Karpas-422 (cell line): ENCODE results near the gene LUC7L3. TPM values are rescaled to one million over a fixed set of nuclear protein-coding genes. Genes with fewer than 3 reads are reported as not detected.
"Not testable (repeated sequence)": the region's sequence is repeated elsewhere in the genome, so short reads cannot be mapped to it uniquely, and the experiment has no call there.

Source experiments
- DNase-seq: peaks from one replicate; pipeline ENCODE4 v3.0.0-alpha.2; 2015
- H2AFZ ChIP-seq: fragments of 200-600 bp; sonication (generic); 2 replicates; pipeline ENCODE4 v1.6.1; 2014; ENCODE audit warnings: antibody characterized with exemption, low read length, mixed read lengths
- H3K27ac ChIP-seq: fragments of 200-600 bp; sonication (generic); 2 replicates; pipeline ENCODE4 v1.5.1; 2014; ENCODE audit warnings: mild to moderate bottlenecking, low read length, moderate library complexity
- H3K27me3 ChIP-seq: fragments of 200-600 bp; sonication (generic); 2 replicates; pipeline ENCODE4 v1.6.1; 2014; ENCODE audit warnings: low read length, mixed read lengths
- H3K36me3 ChIP-seq: fragments of 200-600 bp; sonication (generic); 2 replicates; pipeline ENCODE4 v1.6.1; 2014; ENCODE audit warnings: low read length, mixed read lengths; ENCODE audit not compliant: insufficient read depth
- H3K4me1 ChIP-seq: fragments of 200-600 bp; sonication (generic); 2 replicates; pipeline ENCODE4 v1.6.1; 2014; ENCODE audit warnings: mild to moderate bottlenecking, low read length, mixed read lengths
- H3K4me2 ChIP-seq: fragments of 200-600 bp; sonication (generic); 2 replicates; pipeline ENCODE4 v1.6.1; 2014; ENCODE audit warnings: low read length, low read depth, mild to moderate bottlenecking; ENCODE audit not compliant: poor library complexity, severe bottlenecking
- H3K4me3 ChIP-seq: fragments of 200-600 bp; sonication (generic); 2 replicates; pipeline ENCODE4 v1.5.1; 2014; ENCODE audit warnings: mild to moderate bottlenecking, antibody characterized with exemption, low read length, mixed read lengths
- H3K79me2 ChIP-seq: fragments of 200-600 bp; sonication (generic); 2 replicates; pipeline ENCODE4 v1.6.1; 2014; ENCODE audit warnings: mild to moderate bottlenecking, low read length, mixed read lengths
- H3K9ac ChIP-seq: fragments of 200-600 bp; sonication (generic); 2 replicates; pipeline ENCODE4 v1.6.0; 2014; ENCODE audit warnings: low read length
- H3K9me2 ChIP-seq: fragments of 200-600 bp; sonication (generic), shearing (Covaris generic); replicated peaks from 2 replicates; pipeline ENCODE4 v1.6.0; 2014; ENCODE audit warnings: mild to moderate bottlenecking, low read length, moderate library complexity; ENCODE audit not compliant: insufficient read depth
- H3K9me3 ChIP-seq: fragments of 300-700, 200-600 bp; sonication (generic); 2 replicates; pipeline ENCODE4 v1.6.1; 2014; ENCODE audit warnings: low read length, mixed read lengths
- H4K20me1 ChIP-seq: fragments of 200-600 bp; sonication (generic); 2 replicates; pipeline ENCODE4 v1.6.1; 2014; ENCODE audit warnings: mild to moderate bottlenecking, antibody characterized with exemption, low read length, low read depth; ENCODE audit not compliant: insufficient read depth
- total RNA-seq: library from RNA; depleted of rRNA; stranded (reverse); fragments of >200 nt; shearing (Covaris generic); gene quantifications from 2 replicates; pipeline ENCODE4 v1.2.3, GENCODE V29; 2014; ENCODE audit warnings: low replicate concordance

The LUC7L3 gene
- total RNA-seq, 1 experiment from 2014 or later: 102 TPM

GRCh38 chr17:50710650-50711049 lies 8.8 kb upstream of the LUC7L3 start:
- no peak overlapping the region for H3K4me3 ChIP-seq
- no peaks in the 10 kb centered on the region for H4K20me1 ChIP-seq
- H3K4me2 ChIP-seq: no peak overlapping the region
- H3K27ac ChIP-seq: no peak overlapping the region
- no peak for DNase-seq
- H3K4me1 ChIP-seq: peaks cover 29% of the 10 kb centered on the region
- no peaks in the 10 kb centered on the region for H3K27me3 ChIP-seq
- no peaks in the 10 kb centered on the region for H3K9me2 ChIP-seq
- no peak overlapping the region for H2AFZ ChIP-seq
- no peaks in the 10 kb centered on the region for H3K9me3 ChIP-seq
- no peaks in the 10 kb centered on the region for H3K36me3 ChIP-seq
- H3K9ac ChIP-seq: no peak overlapping the region
- peaks cover 35% of the 10 kb centered on the region for H3K79me2 ChIP-seq

DNA sequence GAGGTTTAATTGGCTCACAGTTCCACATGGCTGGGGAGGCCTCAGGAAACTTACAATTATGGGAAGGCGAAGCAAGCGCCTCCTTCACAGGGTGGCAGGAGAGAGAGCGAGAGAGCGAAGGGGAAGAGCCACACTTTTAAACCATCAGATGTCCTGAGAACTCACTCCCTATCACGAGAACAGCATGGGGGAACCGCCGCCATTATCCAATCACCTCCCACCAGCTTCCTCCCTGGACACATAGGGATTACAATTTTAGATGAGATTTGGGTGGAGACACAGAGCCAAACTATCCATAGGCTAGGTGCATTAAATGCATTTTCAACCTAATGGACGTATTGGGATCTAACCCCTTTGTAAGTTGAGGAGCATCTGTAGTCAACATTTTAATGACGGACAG lies 6.8 kb upstream of the LUC7L3 start:
- Histone ChIP-seq H3K4me2 (no peak overlapping the region), H4K20me1 (no peaks in the 10 kb centered on the region), H3K9ac (no peak overlapping the region), H3K9me3 (no peaks in the 10 kb centered on the region), H3K79me2 (peaks cover 17% of the 10 kb centered on the region), H3K4me1 (peaks cover 21% of the 10 kb centered on the region), H2AFZ (no peak overlapping the region), H3K36me3 (no peaks in the 10 kb centered on the region), H3K9me2 (no peaks in the 10 kb centered on the region), H3K27ac (no peak overlapping the region), H3K4me3 (no peak overlapping the region), H3K27me3 (no peaks in the 10 kb centered on the region)
- DNase-seq: no peak

DNA sequence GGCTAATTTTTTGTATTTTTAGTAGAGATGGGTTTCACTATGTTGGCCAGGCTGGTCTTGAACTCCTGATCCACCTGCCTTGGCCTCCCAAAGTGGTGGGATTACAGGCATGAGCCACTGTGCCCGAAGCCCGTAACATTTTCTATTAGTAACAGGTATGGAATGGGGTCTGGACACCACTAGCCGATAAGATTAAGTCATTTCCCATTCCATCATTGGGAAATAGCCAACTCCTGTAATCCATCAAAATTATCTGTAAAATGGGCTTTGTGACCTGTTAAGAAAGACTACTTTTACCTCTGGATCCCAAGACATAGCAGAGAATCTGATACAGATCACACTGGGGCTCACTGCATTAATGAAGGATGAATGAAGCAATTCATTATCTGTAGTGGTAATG lies 3.9 kb upstream of the LUC7L3 start:
- Histone ChIP-seq H4K20me1 (peaks cover 7% of the 10 kb centered on the region), H3K9me2 (no peaks in the 10 kb centered on the region), H3K9me3 (no peaks in the 10 kb centered on the region), H3K79me2 (peaks cover 11% of the 10 kb centered on the region), H3K4me3 (no peak overlapping the region), H3K27me3 (no peaks in the 10 kb centered on the region), H2AFZ (no peak overlapping the region), H3K36me3 (no peaks in the 10 kb centered on the region), H3K4me2 (no peak overlapping the region), H3K9ac (no peak overlapping the region), H3K4me1 (peaks cover 5% of the 10 kb centered on the region), H3K27ac (no peak overlapping the region)
- DNase-seq: no peak

DNA sequence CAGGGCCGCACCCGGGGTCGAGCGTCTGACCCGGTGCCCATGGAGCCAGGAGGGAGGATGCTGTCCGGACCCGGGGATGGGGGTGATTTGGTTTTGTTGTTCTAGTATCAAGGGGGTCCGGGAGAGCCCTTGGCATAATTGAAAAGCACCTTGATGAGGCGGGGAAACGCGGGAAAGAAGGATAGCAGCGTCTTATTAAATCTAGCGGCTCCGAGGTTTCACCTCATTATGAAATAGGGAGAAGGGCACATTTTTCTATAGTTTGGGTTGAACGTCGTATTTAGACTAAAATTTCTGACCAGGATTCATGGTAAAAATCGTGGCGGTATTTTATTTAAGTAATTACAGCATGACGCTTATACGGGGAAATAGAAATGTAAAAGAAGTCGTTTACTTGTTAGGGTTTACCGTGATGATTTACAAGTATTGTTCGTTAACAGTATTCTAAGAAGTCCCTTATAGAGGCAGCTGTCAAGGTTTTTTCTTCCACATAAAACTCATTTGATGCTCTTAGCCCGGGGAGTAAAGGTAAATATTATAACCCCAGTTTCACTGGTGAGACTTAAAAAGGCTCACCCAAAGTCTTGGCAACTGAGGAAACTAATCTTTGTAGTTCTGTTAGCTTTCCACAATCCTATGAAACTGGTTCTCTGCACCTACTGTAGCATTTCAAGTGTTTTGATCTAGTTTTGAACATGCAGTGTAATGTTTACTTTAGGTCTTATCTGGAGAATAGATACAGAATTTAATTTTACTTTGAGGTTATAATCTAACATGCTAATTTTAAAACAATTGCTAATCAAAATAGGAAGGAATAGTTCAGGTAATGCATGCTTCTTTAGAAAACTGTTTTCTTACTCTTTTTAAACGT lies 756 bp downstream of the LUC7L3 start:
- Histone ChIP-seq H3K36me3 (peaks cover 18% of the 10 kb centered on the region; the same call in 1 of the 2 replicates), H3K9ac (peak overlapping the region; percentile 98), H3K4me2 (peak overlapping the region; percentile 91), H4K20me1 (peaks cover 54% of the 10 kb centered on the region), H3K4me1 (peaks cover 27% of the 10 kb centered on the region), H3K79me2 (peaks cover 58% of the 10 kb centered on the region), H2AFZ (peak overlapping the region; percentile 20; the same call in 1 of the 2 replicates), H3K4me3 (peak overlapping the region; percentile 84), H3K9me2 (no peaks in the 10 kb centered on the region), H3K27me3 (no peaks in the 10 kb centered on the region), H3K9me3 (no peaks in the 10 kb centered on the region), H3K27ac (peak overlapping the region; percentile 88)
- peak; percentile 51 for DNase-seq

- Histone ChIP-seq H3K4me3 (peak overlapping the region; percentile 84), H3K4me1 (peaks cover 30% of the 10 kb centered on the region), H4K20me1 (peaks cover 66% of the 10 kb centered on the region)
Measured at GRCh38 chr17:50721194-50722010, 2.0 kb downstream of the LUC7L3 start.

GRCh38 chr17:50722746-50723145 lies 3.3 kb downstream of the LUC7L3 start:
- no peak overlapping the region for H3K4me3 ChIP-seq
- no peaks in the 10 kb centered on the region for H3K27me3 ChIP-seq
- peaks cover 77% of the 10 kb centered on the region for H4K20me1 ChIP-seq
- H3K4me1 ChIP-seq: peaks cover 34% of the 10 kb centered on the region
- DNase-seq: no peak
- no peaks in the 10 kb centered on the region for H3K9me2 ChIP-seq
- no peak overlapping the region for H3K27ac ChIP-seq
- H3K79me2 ChIP-seq: peaks cover 84% of the 10 kb centered on the region
- H2AFZ ChIP-seq: no peak overlapping the region
- no peaks in the 10 kb centered on the region for H3K9me3 ChIP-seq
- no peak overlapping the region for H3K9ac ChIP-seq
- peak overlapping the region; percentile 35 for H3K4me2 ChIP-seq
- H3K36me3 ChIP-seq: peaks cover 31% of the 10 kb centered on the region

More at GRCh38 chr17:50721194-50722010, 2.0 kb downstream of the LUC7L3 start:
- Histone ChIP-seq H3K27ac (peak overlapping the region; percentile 88; the same call in 1 of the 2 replicates), H3K9me2 (no peaks in the 10 kb centered on the region), H3K36me3 (peaks cover 25% of the 10 kb centered on the region; the same call in 1 of the 2 replicates), H3K9me3 (no peaks in the 10 kb centered on the region), H3K79me2 (peaks cover 70% of the 10 kb centered on the region), H2AFZ (no peak overlapping the region), H3K4me2 (peak overlapping the region; percentile 91), H3K9ac (peak overlapping the region; percentile 98), H3K27me3 (no peaks in the 10 kb centered on the region)
- peak; percentile 61 for DNase-seq

- Histone ChIP-seq H3K79me2 (peaks cover 100% of the 10 kb centered on the region), H4K20me1 (peaks cover 93% of the 10 kb centered on the region), H3K36me3 (peaks cover 31% of the 10 kb centered on the region), H3K4me1 (peaks cover 29% of the 10 kb centered on the region)
- not testable (repeated sequence) for H3K9me3 ChIP-seq, H3K9me2 ChIP-seq, H3K27ac ChIP-seq, H3K9ac ChIP-seq, H3K4me3 ChIP-seq, H2AFZ ChIP-seq, DNase-seq, H3K4me2 ChIP-seq, H3K27me3 ChIP-seq
Measured at GRCh38 chr17:50724622-50725021, 5.2 kb downstream of the LUC7L3 start.
